HG02840 (cell line): Measurements from ENCODE around the gene DPPA5.
"Not testable (repeated sequence)": the region's sequence is repeated elsewhere in the genome, so short reads cannot be mapped to it uniquely, and the experiment has no call there.

ENCODE experiments used
- ATAC-seq: cut with Tn5 transposase; IDR thresholded peaks from one replicate; pipeline ENCODE4 v1.9.1; 2021; ENCODE audit warnings: mild to moderate bottlenecking, moderate library complexity, moderate number of reproducible peaks; ENCODE audit not compliant: unreplicated experiment, low FRiP score

The DPPA5 gene

DNA sequence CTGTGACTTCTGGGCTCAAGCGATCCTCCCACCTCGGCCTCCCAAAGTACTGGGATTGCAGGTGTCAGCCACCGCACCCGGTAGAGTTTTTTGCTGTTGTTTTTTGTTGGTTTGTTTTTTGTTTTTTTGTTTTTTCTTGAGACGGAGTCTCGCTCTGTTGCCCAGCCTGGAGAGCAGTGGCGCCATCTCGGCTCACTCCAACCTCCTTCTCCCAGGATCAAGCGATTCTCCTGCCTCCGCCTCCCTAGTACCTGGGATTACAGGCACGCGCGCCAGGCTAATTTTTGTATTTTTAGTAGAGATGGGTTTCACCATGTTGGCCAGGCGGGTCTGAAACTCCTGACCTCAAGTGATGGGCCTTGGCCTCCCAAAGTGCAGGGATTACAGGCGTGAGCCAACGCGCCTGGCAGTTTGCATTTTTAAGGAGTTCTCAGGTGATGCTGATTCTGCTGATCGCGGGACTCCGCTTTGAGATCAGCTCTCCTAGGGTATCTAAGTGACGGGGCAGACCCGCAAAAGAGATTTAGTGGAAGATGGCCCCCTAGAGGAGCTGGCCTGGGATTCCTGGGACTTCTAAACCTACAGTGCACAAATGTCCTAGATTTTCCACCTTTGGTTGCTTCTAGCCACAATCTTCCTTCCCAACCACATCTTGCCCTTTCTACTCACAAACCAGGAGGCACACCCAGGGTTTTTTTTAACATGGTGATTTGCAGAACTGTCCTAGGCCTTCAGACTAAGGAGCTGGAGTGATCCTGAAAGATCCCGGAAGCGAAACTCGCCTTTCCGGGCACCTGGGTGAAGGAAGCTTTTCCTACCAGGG, 45.2 kb downstream of the DPPA5 start:
- ATAC-seq, result no peak

DNA sequence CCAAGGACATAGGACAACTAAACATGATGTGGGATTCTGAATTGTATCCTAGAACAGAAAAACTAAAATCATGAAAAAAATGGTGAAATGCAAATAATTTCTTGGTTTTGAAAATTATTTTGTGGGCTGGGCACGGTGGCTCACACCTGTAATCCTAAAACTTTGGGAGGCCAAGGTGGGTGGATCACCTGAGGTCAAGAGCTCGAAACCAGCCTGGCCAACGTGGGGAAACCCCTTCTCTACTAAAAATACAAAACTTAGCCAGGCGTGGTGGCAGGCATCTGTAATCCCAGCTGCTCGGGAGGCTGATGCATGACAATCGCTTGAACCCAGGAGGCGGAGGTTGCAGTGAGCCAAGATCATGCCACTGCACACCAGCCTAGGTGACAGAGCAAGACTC, 50.3 kb downstream of the DPPA5 start:
- not testable (repeated sequence) for ATAC-seq
